Neuronal stem cell (in vitro differentiated cells): Measurements from ENCODE around the gene GRIK4.
"Not testable (repeated sequence)": the region's sequence is repeated elsewhere in the genome, so short reads cannot be mapped to it uniquely, and the experiment has no call there.

Experiments
- DNase-seq: peaks from one replicate; pipeline ENCODE4 v3.0.0-alpha.2; 2013; ENCODE audit warnings: low spot score
- H2AFZ ChIP-seq: one replicate; pipeline ENCODE4 v1.6.1; 2013; ENCODE audit warnings: mild to moderate bottlenecking, low read length, inconsistent platforms
- H2AK5ac ChIP-seq: 2 replicates; pipeline ENCODE4 v1.6.1; 2013; ENCODE audit warnings: low read depth, mild to moderate bottlenecking, inconsistent platforms, low read length, moderate library complexity, mixed read lengths
- H2BK120ac ChIP-seq: 2 replicates; pipeline ENCODE4 v1.6.1; 2013; ENCODE audit warnings: low read depth, mild to moderate bottlenecking, inconsistent platforms, low read length, moderate library complexity, mixed read lengths
- H2BK12ac ChIP-seq: one replicate; pipeline ENCODE4 v1.6.1; 2013; ENCODE audit warnings: low read length, inconsistent platforms
- H2BK15ac ChIP-seq: 2 replicates; pipeline ENCODE4 v1.6.1; 2013; ENCODE audit warnings: mild to moderate bottlenecking, low read length, inconsistent platforms, mixed read lengths
- H2BK5ac ChIP-seq: one replicate; pipeline ENCODE4 v1.6.1; 2013; ENCODE audit warnings: inconsistent platforms, mild to moderate bottlenecking, low read length, moderate library complexity
- H3K14ac ChIP-seq: one replicate; pipeline ENCODE4 v1.6.1; 2013; ENCODE audit warnings: low read length, inconsistent platforms
- H3K18ac ChIP-seq: 2 replicates; pipeline ENCODE4 v1.6.1; 2013; ENCODE audit warnings: low read length, inconsistent platforms
- H3K23ac ChIP-seq: 2 replicates; pipeline ENCODE4 v1.6.1; 2013; ENCODE audit warnings: low read depth, mild to moderate bottlenecking, mixed read lengths, low read length, inconsistent platforms; ENCODE audit not compliant: poor library complexity
- H3K27ac ChIP-seq: replicated peaks from 3 replicates; pipeline ENCODE4 v1.5.1; 2013; ENCODE audit warnings: low read length, inconsistent platforms
- H3K27me3 ChIP-seq, 3 experiments: 2 replicates each; pipeline ENCODE4 v1.6.1; 2013; ENCODE audit warnings: low read length in 3 of 3, mild to moderate bottlenecking in 2 of 3, inconsistent platforms in 1 of 3, low read depth in 1 of 3, mixed read lengths in 1 of 3, moderate library complexity in 1 of 3; ENCODE audit not compliant: control insufficient read depth in 3 of 3, insufficient read depth in 3 of 3
- H3K36me3 ChIP-seq, 2 donors: replicated peaks in 1 of 2; 2 replicates each; pipeline ENCODE4 v1.6.1; 2013; ENCODE audit warnings: low read length in 2 of 2; ENCODE audit not compliant: control insufficient read depth in 2 of 2, insufficient read depth in 2 of 2
- H3K4ac ChIP-seq: 2 replicates; pipeline ENCODE4 v1.6.1; 2013; ENCODE audit warnings: inconsistent platforms, mild to moderate bottlenecking, low read length, moderate library complexity
- H3K4me1 ChIP-seq, 2 donors: 1 replicate in 1 of 2; 2 replicates in 1 of 2; pipeline ENCODE4 v1.6.1; 2013; ENCODE audit warnings: low read length in 2 of 2, low read depth in 1 of 2; ENCODE audit not compliant: control insufficient read depth in 2 of 2, insufficient read depth in 1 of 2
- H3K4me2 ChIP-seq: one replicate; pipeline ENCODE4 v1.6.1; 2013; ENCODE audit warnings: mild to moderate bottlenecking, low read length, inconsistent platforms; ENCODE audit not compliant: insufficient read depth, poor library complexity, severe bottlenecking
- H3K4me3 ChIP-seq, 2 donors: 2 replicates each; pipeline ENCODE4 v1.5.1; 2013; ENCODE audit warnings: low read length in 2 of 2, mild to moderate bottlenecking in 2 of 2, inconsistent platforms in 1 of 2, moderate library complexity in 1 of 2
- H3K79me1 ChIP-seq: one replicate; pipeline ENCODE4 v1.6.1; 2013; ENCODE audit warnings: low read depth, mild to moderate bottlenecking, inconsistent platforms, low read length, moderate library complexity
- H3K9ac ChIP-seq: one replicate; pipeline ENCODE4 v1.6.1; 2013; ENCODE audit warnings: mild to moderate bottlenecking, low read depth, low read length, inconsistent platforms; ENCODE audit not compliant: poor library complexity
- H3K9me3 ChIP-seq, 2 donors: replicated peaks in 1 of 2; 2 replicates each; pipeline versions ENCODE3 to v1.6.1; 2013; ENCODE audit warnings: low read length in 2 of 2, mild to moderate bottlenecking in 2 of 2, inconsistent platforms in 1 of 2, low read depth in 1 of 2, mixed read lengths in 1 of 2, moderate library complexity in 1 of 2; ENCODE audit not compliant: control insufficient read depth in 2 of 2, insufficient read depth in 1 of 2
- H4K8ac ChIP-seq: one replicate; pipeline ENCODE4 v1.6.1; 2013; ENCODE audit warnings: low read depth, mild to moderate bottlenecking, inconsistent platforms, low read length, moderate library complexity
- H4K91ac ChIP-seq: one replicate; pipeline ENCODE4 v1.6.1; 2013; ENCODE audit warnings: low read length, low read depth, mild to moderate bottlenecking, inconsistent platforms; ENCODE audit not compliant: poor library complexity
- WGBS, 2 donors: extraction: QIAGEN DNeasy Blood & Tissue Kit; methylation state at CpG; one replicate each; pipeline ENCODE4 v1.1.7; 2013; ENCODE audit warnings: missing lambda C conversion rate in 2 of 2, mixed read lengths in 1 of 2; ENCODE audit not compliant: insufficient read length in 2 of 2, insufficient replicate concordance in 1 of 2; ENCODE audit errors: extremely low coverage in 2 of 2; 5-methylcytosine and 5-hydroxymethylcytosine counted together

GRIK4 gene

GRCh38 chr11:120759046-120759445 is 247.5 kb downstream of the GRIK4 start:
- H2AFZ ChIP-seq, result no peak overlapping the region
- H4K91ac ChIP-seq, result no peak overlapping the region
- H3K4me1 ChIP-seq, result peaks cover 0 to 4% of the 10 kb centered on the region in 2 donors
- H2BK15ac ChIP-seq, result no peak overlapping the region
- H3K23ac ChIP-seq, result no peak overlapping the region
- no peak overlapping the region for H3K9ac ChIP-seq
- DNase-seq, result no peak
- H2BK12ac ChIP-seq, result no peak overlapping the region
- H3K79me1 ChIP-seq, result no peaks in the 10 kb centered on the region
- no peaks in the 10 kb centered on the region for H3K27me3 ChIP-seq
- no peaks in the 10 kb centered on the region for H3K36me3 ChIP-seq
- H2BK120ac ChIP-seq, result no peak overlapping the region
- H3K4me3 ChIP-seq, result no peak overlapping the region
- H2AK5ac ChIP-seq, result no peak overlapping the region
- no peak overlapping the region for H3K4ac ChIP-seq
- no peaks in the 10 kb centered on the region for H3K9me3 ChIP-seq
- no peak overlapping the region for H3K27ac ChIP-seq
- no peak overlapping the region for H2BK5ac ChIP-seq
- WGBS, 2 donors, result no CpG with 5 or more reads among the region's 2 CpGs
- H3K4me2 ChIP-seq, result no peak overlapping the region
- H3K14ac ChIP-seq, result no peak overlapping the region
- no peak overlapping the region for H3K18ac ChIP-seq
- H4K8ac ChIP-seq, result no peak overlapping the region

DNA sequence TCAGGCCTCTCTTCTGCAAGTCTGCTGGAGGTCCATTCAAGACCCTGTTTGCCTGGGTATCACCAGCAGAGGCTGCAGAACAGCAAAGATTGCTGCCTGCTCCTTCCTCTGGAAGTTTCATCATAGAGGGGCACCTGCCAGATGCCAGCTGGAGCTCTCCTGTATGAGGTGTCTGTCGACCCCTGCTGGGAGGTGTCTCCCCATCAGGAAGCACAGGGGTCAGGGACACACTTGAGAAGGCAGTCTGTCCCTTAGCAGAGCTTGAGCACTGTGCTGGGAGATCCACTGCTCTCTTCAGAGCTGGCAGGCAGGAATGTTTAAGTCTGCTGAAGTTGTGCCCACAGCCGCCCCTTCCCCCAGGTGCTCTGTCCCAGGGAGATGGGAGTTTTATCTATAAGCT is 254.2 kb downstream of the GRIK4 start:
- H3K27ac ChIP-seq, H3K14ac ChIP-seq, H3K4me1 ChIP-seq, H3K79me1 ChIP-seq, H2BK5ac ChIP-seq, H4K8ac ChIP-seq, H3K4me2 ChIP-seq, H4K91ac ChIP-seq, DNase-seq, H3K27me3 ChIP-seq, H3K18ac ChIP-seq, H2AK5ac ChIP-seq, H3K23ac ChIP-seq, H3K36me3 ChIP-seq, H3K9ac ChIP-seq, H2BK120ac ChIP-seq, H3K4me3 ChIP-seq, H3K4ac ChIP-seq, H2AFZ ChIP-seq, H2BK15ac ChIP-seq, H2BK12ac ChIP-seq: not testable (repeated sequence)
- H3K9me3 ChIP-seq, result peaks cover 0 to 14% of the 10 kb centered on the region in 2 donors
- no CpG with 5 or more reads among the region's 2 CpGs for WGBS, 2 donors

- no peak overlapping the region for H2AK5ac ChIP-seq
- H2BK5ac ChIP-seq, result no peak overlapping the region
- no peak overlapping the region for H3K9ac ChIP-seq
- H2BK15ac ChIP-seq, result no peak overlapping the region
- no peaks in the 10 kb centered on the region for H3K36me3 ChIP-seq
- peaks cover 0 to 14% of the 10 kb centered on the region in 2 donors for H3K9me3 ChIP-seq
- H4K91ac ChIP-seq, result no peak overlapping the region
- H3K27me3 ChIP-seq, result no peaks in the 10 kb centered on the region
- no peak overlapping the region for H2BK120ac ChIP-seq
- H3K18ac ChIP-seq, result peak overlapping the region; percentile 16
- H3K4me2 ChIP-seq, result no peak overlapping the region
- no peaks in the 10 kb centered on the region for H3K4me1 ChIP-seq
- H2BK12ac ChIP-seq, result no peak overlapping the region
- H2AFZ ChIP-seq, result no peak overlapping the region
- no peak overlapping the region for H3K14ac ChIP-seq
- H3K27ac ChIP-seq, result no peak overlapping the region
- H3K79me1 ChIP-seq, result no peaks in the 10 kb centered on the region
- WGBS, 2 donors, result no CpG with 5 or more reads among the region's 7 CpGs
- H3K4ac ChIP-seq, result no peak overlapping the region
- H3K23ac ChIP-seq, result no peak overlapping the region
- no peak overlapping the region for H4K8ac ChIP-seq
- H3K4me3 ChIP-seq, result no peak overlapping the region
- no peak for DNase-seq
Measured at GRCh38 chr11:120766318-120766717, 254.8 kb downstream of the GRIK4 start.

DNA sequence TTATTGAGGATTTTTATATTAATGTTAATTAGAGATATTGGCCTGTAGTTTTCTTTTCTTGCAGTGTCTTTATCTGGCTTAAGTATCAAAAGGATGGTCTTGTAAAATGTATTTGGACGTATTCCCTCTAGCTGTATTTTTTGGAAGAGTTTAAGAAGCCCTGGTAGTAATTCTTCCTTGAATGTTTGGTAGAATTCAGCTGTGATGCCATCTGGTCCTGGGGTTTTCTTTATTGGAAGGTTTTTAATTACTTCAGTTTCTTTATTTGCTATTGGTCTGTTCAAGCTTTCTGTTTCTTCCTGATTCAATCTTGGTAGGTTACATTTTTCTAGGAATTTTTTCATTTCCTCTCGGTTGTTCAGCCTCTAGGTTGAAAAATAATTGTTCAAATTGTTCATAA is 257.4 kb downstream of the GRIK4 start:
- no peak overlapping the region for H2BK15ac ChIP-seq
- no peak overlapping the region for H3K4me2 ChIP-seq
- H2BK120ac ChIP-seq, result no peak overlapping the region
- no peak overlapping the region for H3K23ac ChIP-seq
- H3K27ac ChIP-seq, result no peak overlapping the region
- no peak overlapping the region for H2BK5ac ChIP-seq
- H3K9me3 ChIP-seq, result peaks cover 3 to 17% of the 10 kb centered on the region in 2 donors
- no peaks in the 10 kb centered on the region for H3K27me3 ChIP-seq
- H2AFZ ChIP-seq, result no peak overlapping the region
- no CpG with 5 or more reads among the region's 2 CpGs for WGBS, 2 donors
- no peaks in the 10 kb centered on the region for H3K4me1 ChIP-seq
- DNase-seq, result no peak
- no peak overlapping the region for H3K4me3 ChIP-seq
- H2BK12ac ChIP-seq, result no peak overlapping the region
- no peak overlapping the region for H3K4ac ChIP-seq
- H3K36me3 ChIP-seq, result no peaks in the 10 kb centered on the region
- H3K79me1 ChIP-seq, result no peaks in the 10 kb centered on the region
- H3K9ac ChIP-seq, result no peak overlapping the region
- H2AK5ac ChIP-seq, result no peak overlapping the region
- no peak overlapping the region for H4K8ac ChIP-seq
- no peak overlapping the region for H3K18ac ChIP-seq
- H4K91ac ChIP-seq, result no peak overlapping the region
- no peak overlapping the region for H3K14ac ChIP-seq
